Type B pancreatic cell (in vitro differentiated cells): ENCODE measurements around the gene TMEM37. TPM values are rescaled to one million over a fixed set of nuclear protein-coding genes. Genes with fewer than 3 reads are reported as not detected.
A peak's percentile ranks its signal among the peaks of the same experiment; 100 is the strongest.

ENCODE experiments used
- DNase-seq: peaks from one replicate; pipeline ENCODE4 v3.0.0; 2021; ENCODE audit warnings: mixed read lengths; ENCODE audit not compliant: unreplicated experiment; ENCODE audit errors: extremely low spot score
- H3K27ac Mint-ChIP-seq: 2 replicates; pipeline ENCODE4 v1.8.0; 2021; ENCODE audit warnings: mild to moderate bottlenecking, mixed read lengths
- H3K27me3 Mint-ChIP-seq: 2 replicates; pipeline ENCODE4 v1.8.0; 2021; ENCODE audit warnings: mixed read lengths
- H3K36me3 Mint-ChIP-seq: 2 replicates; pipeline ENCODE4 v1.8.0; 2021; ENCODE audit warnings: mixed read lengths
- H3K4me1 Mint-ChIP-seq: one replicate; pipeline ENCODE4 v1.8.0; 2021; ENCODE audit warnings: mixed read lengths; ENCODE audit not compliant: unreplicated experiment
- H3K4me3 Mint-ChIP-seq: 2 replicates; pipeline ENCODE4 v1.8.0; 2021; ENCODE audit warnings: mild to moderate bottlenecking, mixed read lengths
- H3K9me3 Mint-ChIP-seq: 2 replicates; pipeline ENCODE4 v1.8.0; 2021; ENCODE audit warnings: mixed read lengths
- CTCF ChIP-seq: fragments of 200-600 bp; sonication (generic); conservative IDR thresholded peaks from 2 replicates; pipeline ENCODE4 v1.5.0; 2021; ENCODE audit warnings: antibody characterized with exemption, mild to moderate bottlenecking
- total RNA-seq: library from RNA; stranded (reverse); gene quantifications from 2 replicates; pipeline ENCODE4 v1.2.1, GENCODE V29; 2021; ENCODE audit warnings: low replicate concordance

TMEM37 gene
- total RNA-seq, 1 donor from 2014 or later: 11.8 TPM

GRCh38 chr2:119436993-119437772, 5.5 kb downstream of the TMEM37 start:
- Mint-ChIP-seq H3K4me3 (no peak overlapping the region), H3K4me1 (peaks cover 30% of the 10 kb centered on the region), H3K36me3 (peaks cover 8% of the 10 kb centered on the region), H3K27me3 (peaks cover 4% of the 10 kb centered on the region), H3K27ac (no peak overlapping the region), H3K9me3 (no peaks in the 10 kb centered on the region)
- no peak for DNase-seq
- TF ChIP-seq CTCF: no peak

GRCh38 chr2:119438128-119438656, 6.5 kb downstream of the TMEM37 start:
- Mint-ChIP-seq H3K9me3 (no peaks in the 10 kb centered on the region), H3K4me1 (peaks cover 25% of the 10 kb centered on the region), H3K27ac (peak overlapping the region; percentile 70), H3K4me3 (no peak overlapping the region), H3K36me3 (peaks cover 8% of the 10 kb centered on the region), H3K27me3 (peaks cover 2% of the 10 kb centered on the region)
- DNase-seq: no peak
- TF ChIP-seq CTCF: no peak

GRCh38 chr2:119438726-119439284, 7.2 kb downstream of the TMEM37 start:
- Mint-ChIP-seq H3K27me3 (no peaks in the 10 kb centered on the region), H3K9me3 (no peaks in the 10 kb centered on the region), H3K36me3 (peaks cover 8% of the 10 kb centered on the region), H3K4me1 (peaks cover 19% of the 10 kb centered on the region), H3K27ac (no peak overlapping the region), H3K4me3 (no peak overlapping the region)
- TF ChIP-seq CTCF: no peak
- no peak for DNase-seq

GRCh38 chr2:119439574-119440500, 8.2 kb downstream of the TMEM37 start:
- peaks cover 13% of the 10 kb centered on the region for H3K4me1 Mint-ChIP-seq
- no peaks in the 10 kb centered on the region for H3K9me3 Mint-ChIP-seq
- no peak for DNase-seq
- H3K36me3 Mint-ChIP-seq: peaks cover 8% of the 10 kb centered on the region
- H3K27ac Mint-ChIP-seq: no peak overlapping the region
- H3K27me3 Mint-ChIP-seq: no peaks in the 10 kb centered on the region
- TF ChIP-seq CTCF: no peak
- H3K4me3 Mint-ChIP-seq: no peak overlapping the region

- Mint-ChIP-seq H3K27me3 (no peaks in the 10 kb centered on the region), H3K9me3 (no peaks in the 10 kb centered on the region), H3K4me1 (peaks cover 11% of the 10 kb centered on the region), H3K4me3 (no peak overlapping the region), H3K27ac (no peak overlapping the region), H3K36me3 (peaks cover 7% of the 10 kb centered on the region)
- no peak for TF ChIP-seq CTCF
- no peak for DNase-seq
Observed at GRCh38 chr2:119440501-119440870, 8.8 kb downstream of the TMEM37 start.
